Stimulated activated CD4-positive, alpha-beta T cell treated with anti-CD3 and anti-CD28 coated beads, Interleukin-2, amount 100 ng/mL, for 4 hours (primary cell): ENCODE data around the gene MRPL36.

Experiments
- DNase-seq: peaks from one replicate; pipeline ENCODE4 v3.0.0-alpha.2; 2020; ENCODE audit warnings: low read depth

The MRPL36 gene

GRCh38 chr5:1749346-1750124 is 50.1 kb downstream of the MRPL36 start:
- no peak for DNase-seq

GRCh38 chr5:1748845-1749244 is 50.8 kb downstream of the MRPL36 start:
- no peak for DNase-seq
